ENCODE measurements around the gene MXI1. TPM values are rescaled to one million over a fixed set of nuclear protein-coding genes. Genes with fewer than 3 reads are reported as not detected.

The MXI1 gene
- total RNA-seq, 4 donors from 2014 or later, result 27.4 to 52.9 (median 51.6) TPM

- DNase-seq, result no peak
- H3K9me3 ChIP-seq, result no peaks in the 10 kb centered on the region
- no peaks in the 10 kb centered on the region for H3K36me3 ChIP-seq
- no peaks in the 10 kb centered on the region for H3K4me1 ChIP-seq
- intact Hi-C loops (cut with DNase I; ENCODE audit: low total_unique reads), result no loop called here
- TF ChIP-seq CTCF (IDR thresholded peaks at IDR 0.05) (no peak), POLR2A (IDR thresholded peaks at IDR 0.05) (no peak)
- no peaks in the 10 kb centered on the region for H3K27me3 ChIP-seq
- H3K27ac ChIP-seq, result no peak overlapping the region
- H3K4me3 ChIP-seq, result no peak overlapping the region
Measured at GRCh38 chr10:110252151-110252550, 44.7 kb downstream of the MXI1 start.

GRCh38 chr10:110254467-110254866 is 47.1 kb downstream of the MXI1 start:
- intact Hi-C loops (cut with DNase I; ENCODE audit: low total_unique reads), result no loop called here
- no peaks in the 10 kb centered on the region for H3K9me3 ChIP-seq
- H3K4me1 ChIP-seq, result peaks cover 0 to 8% of the 10 kb centered on the region in 2 donors
- H3K27me3 ChIP-seq, result no peaks in the 10 kb centered on the region
- no peak for DNase-seq
- TF ChIP-seq POLR2A (IDR thresholded peaks at IDR 0.05), result no peak
- no peak for TF ChIP-seq CTCF (IDR thresholded peaks at IDR 0.05)
- no peak overlapping the region for H3K27ac ChIP-seq
- H3K36me3 ChIP-seq, result no peaks in the 10 kb centered on the region
- no peak overlapping the region for H3K4me3 ChIP-seq

- Histone ChIP-seq H3K27ac (no peak overlapping the region), H3K27me3 (no peaks in the 10 kb centered on the region), H3K4me1 (peaks cover 0 to 31% of the 10 kb centered on the region in 2 donors), H3K9me3 (no peaks in the 10 kb centered on the region), H3K36me3 (no peaks in the 10 kb centered on the region), H3K4me3 (no peak overlapping the region)
- TF ChIP-seq POLR2A (IDR thresholded peaks at IDR 0.05) (no peak), CTCF (IDR thresholded peaks at IDR 0.05) (no peak)
- intact Hi-C loops (cut with DNase I; ENCODE audit: low total_unique reads), result no loop called here
- no peak for DNase-seq
Measured at GRCh38 chr10:110258542-110258941, 51.1 kb downstream of the MXI1 start.

- TF ChIP-seq POLR2A (IDR thresholded peaks at IDR 0.05), result no peak
- TF ChIP-seq CTCF (IDR thresholded peaks at IDR 0.05), result no peak
- H3K27me3 ChIP-seq, result no peaks in the 10 kb centered on the region
- H3K27ac ChIP-seq, result no peak overlapping the region
- DNase-seq, result no peak
- intact Hi-C loops (cut with DNase I; ENCODE audit: low total_unique reads), result no loop called here
- no peaks in the 10 kb centered on the region for H3K36me3 ChIP-seq
- H3K4me3 ChIP-seq, result no peak overlapping the region
- H3K4me1 ChIP-seq, result peaks cover 0 to 31% of the 10 kb centered on the region in 2 donors
- H3K9me3 ChIP-seq, result no peaks in the 10 kb centered on the region
Measured at GRCh38 chr10:110259317-110259716, 51.9 kb downstream of the MXI1 start.

GRCh38 chr10:110260746-110261477 is 53.5 kb downstream of the MXI1 start:
- DNase-seq, result no peak
- Histone ChIP-seq H3K27ac (peak overlapping the region; percentile 1 to 8), H3K9me3 (no peaks in the 10 kb centered on the region), H3K4me1 (peaks cover 0 to 31% of the 10 kb centered on the region in 2 donors), H3K36me3 (no peaks in the 10 kb centered on the region), H3K27me3 (no peaks in the 10 kb centered on the region), H3K4me3 (no peak overlapping the region)
- intact Hi-C loops (cut with DNase I; ENCODE audit: low total_unique reads), result no loop called here
- no peak for TF ChIP-seq CTCF (IDR thresholded peaks at IDR 0.05)
- no peak for TF ChIP-seq POLR2A (IDR thresholded peaks at IDR 0.05)

Data from uterus (tissue), 4 donors.